ENCODE measurements around the gene PEAR1. TPM values are rescaled to one million over a fixed set of nuclear protein-coding genes. Genes with fewer than 3 reads are reported as not detected.

Gene PEAR1
- total and polyA plus RNA-seq, 2 of the 8 experiments (the other 6 are each of a cell fraction or from before 2014, with no cell fraction given): 0.63 to 0.71 TPM

DNA sequence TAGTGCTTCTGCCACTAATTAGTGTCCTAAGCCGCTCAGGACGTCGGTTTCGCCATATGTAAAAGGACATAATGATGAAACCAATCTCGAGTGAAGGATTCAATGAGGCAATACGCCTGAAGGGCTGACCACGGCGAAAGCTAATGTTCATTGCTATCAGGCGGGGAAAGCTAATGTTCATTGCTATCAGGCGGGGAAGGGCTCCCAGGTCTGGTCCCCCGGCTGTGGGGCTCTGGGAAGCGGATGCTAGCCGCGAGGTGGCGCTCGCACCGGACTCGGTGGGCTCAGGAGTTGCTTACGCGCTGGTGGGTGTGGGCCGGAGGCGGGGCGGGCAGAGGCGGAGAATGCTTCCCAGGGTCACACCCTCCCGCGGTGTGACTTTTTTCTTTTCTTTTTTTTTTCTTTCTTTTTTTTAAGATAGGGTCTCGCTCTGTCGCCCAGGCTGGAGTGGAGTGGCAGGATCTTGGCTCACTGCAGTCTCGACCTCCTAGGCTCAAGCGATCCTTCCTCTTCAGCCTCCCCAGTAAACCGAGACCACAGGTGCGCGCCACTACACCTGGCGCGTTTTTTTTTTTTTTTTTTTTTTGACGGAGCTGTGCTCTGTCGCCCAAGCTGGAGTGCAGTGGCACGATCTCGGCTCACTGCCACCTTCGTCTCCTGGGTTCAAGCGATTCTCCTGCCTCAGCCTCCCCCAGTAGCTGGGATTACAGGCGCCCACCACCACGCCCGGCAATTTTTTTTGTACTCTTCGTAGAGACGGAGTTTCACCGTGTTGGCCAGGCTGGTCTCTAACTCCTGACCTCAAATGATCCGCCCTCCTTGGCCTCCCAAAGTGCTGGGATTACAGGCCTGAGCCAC, 1.1 kb upstream of the PEAR1 start (continued):
- TF ChIP-seq RAD21 (IDR thresholded peaks at IDR 0.05 in 1 of 2, conservative IDR thresholded peaks at IDR 0.05 in 1 of 2; ENCODE audit: low read depth in 2 of 2, low read length in 2 of 2) (peak; percentile 45 to 63), BACH1 (IDR thresholded peaks at IDR 0.05; ENCODE audit: low read length) (peak; percentile 72; the same call in 1 of the 2 replicates), POU5F1 (IDR thresholded peaks at IDR 0.05; ENCODE audit: low read depth, low read length) (no peak), CREB1 (IDR thresholded peaks at IDR 0.05) (peak; percentile 66), CBX5 (IDR thresholded peaks at IDR 0.05; ENCODE audit: low read depth, low read length) (no peak), HDAC2 (IDR thresholded peaks at IDR 0.05; ENCODE audit: borderline replicate concordance in 1 of 2, low read depth in 2 of 2, low read length in 2 of 2) (peak in 1 of 2 experiments; percentile 61; a peak in 1 of 4 replicates)
